HG03439 (cell line): ENCODE data around the gene OR2G3.

Experiments
- ATAC-seq: cut with Tn5 transposase; IDR thresholded peaks from one replicate; pipeline ENCODE4 v1.9.1; 2021; ENCODE audit warnings: mild to moderate bottlenecking, moderate library complexity; ENCODE audit not compliant: unreplicated experiment

The OR2G3 gene

DNA sequence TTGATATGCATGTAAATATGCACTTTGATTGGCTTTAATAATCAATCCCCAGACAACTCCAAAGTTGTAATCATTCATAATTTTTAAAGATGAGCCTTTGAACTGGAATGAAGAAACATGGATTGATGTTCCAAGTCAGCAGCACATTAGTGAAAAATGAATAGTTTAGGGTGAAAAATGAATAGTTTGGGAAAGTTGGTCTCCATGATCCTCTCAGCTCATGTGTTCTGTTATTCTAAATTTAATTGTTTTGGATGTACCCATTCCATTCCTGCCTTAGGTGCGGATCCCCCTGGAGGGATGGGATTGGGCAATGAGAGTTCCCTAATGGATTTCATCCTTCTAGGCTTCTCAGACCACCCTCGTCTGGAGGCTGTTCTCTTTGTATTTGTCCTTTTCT, at the start of gene OR2G3:
TSS of gene OR2G3 (plus strand) at position 301 of the 400 bp plus-strand sequence. CDS start at position 301, 0 bp downstream.
- no peak for ATAC-seq

DNA sequence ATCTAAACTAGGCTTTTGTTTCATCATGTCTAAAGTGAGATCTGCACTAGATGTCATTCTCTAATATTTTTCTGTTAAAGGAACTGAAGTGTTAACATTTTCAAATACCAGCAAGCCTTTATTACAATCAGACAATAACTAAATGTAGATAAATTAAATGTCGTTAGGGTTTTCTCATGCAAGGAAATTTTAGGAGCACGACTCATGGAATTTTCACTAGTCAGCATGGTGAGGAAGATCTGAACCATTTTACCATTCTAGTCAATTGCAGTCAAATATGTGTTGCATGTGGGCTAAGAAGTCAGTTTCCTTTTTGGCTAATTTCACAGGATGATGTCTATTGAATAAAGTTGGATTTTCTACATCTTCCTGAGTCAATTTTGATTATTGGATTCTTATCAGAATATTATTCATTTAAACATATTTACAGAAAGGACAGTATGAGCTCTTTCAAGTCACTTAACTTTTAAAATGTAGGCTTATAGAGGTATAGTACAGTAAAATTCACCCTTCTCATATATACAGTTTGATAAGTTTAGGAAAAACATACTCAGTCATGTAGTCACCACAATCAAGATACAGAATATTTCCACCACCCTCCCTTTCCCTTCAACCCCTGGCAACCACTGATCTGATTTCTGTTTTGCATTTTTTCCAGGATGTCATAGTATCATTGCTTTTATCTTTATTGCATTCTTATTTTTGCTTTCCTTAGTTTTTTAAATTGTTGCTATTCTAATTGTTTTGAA, 47.3 kb upstream of the OR2G3 start:
- ATAC-seq, result no peak

DNA sequence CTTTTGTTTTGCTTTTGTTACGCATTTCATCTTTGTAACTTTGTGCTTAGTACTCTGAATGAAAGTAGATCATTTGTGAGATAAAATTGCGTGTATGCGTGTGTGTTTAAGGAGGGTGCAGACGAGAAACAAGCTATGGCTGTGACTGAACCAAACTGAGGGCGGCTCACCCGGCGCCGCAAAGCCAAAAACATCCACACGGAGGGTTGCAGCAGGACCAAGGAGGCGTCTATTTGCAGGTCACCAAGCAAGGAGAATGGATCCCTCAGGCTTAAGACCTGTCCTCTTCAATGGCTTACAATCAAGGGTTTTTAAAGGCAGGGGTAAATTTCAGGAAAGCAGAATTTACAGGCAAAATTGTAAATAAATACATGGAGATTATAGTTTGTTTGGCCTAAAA, 43.7 kb upstream of the OR2G3 start:
- no peak for ATAC-seq

DNA sequence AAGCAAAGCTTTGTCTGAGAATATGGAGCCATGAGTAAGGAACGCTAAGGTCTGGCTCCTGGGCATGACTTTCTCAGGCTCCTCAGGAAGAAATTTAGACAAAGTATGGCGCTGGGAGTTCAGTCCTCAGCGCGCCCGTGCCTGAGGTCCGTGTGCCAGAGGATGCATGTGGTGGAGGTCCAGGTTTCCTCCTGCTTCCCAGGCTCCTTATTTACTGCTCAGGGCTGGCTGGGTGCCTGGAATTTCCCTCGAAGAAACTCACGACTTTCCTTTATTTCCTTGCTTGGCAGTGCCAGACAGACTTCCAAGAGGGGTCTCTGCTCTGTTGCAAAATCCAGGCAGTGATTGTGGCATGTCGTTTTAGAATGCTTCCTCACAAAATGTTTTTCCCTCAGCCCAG, 43.2 kb upstream of the OR2G3 start:
- ATAC-seq, result no peak

DNA sequence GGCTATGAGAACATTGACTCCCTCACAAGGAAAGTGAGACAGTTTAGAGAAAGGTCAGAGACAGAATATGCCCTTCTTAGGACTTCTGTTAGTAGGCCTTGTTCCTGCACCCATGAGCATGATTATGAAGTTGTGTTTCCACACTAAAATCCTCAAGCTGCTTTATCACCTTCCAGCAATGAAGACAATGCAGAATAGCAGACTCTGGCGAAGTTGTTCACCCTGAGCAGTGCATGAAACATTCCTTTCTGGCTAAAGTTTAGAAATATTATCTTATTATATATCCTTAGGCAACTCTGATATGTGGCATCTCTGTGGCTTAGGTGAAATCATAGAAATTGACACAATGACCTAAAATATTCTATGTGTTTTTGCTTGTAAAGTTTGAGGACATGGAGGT, 31.1 kb upstream of the OR2G3 start:
- ATAC-seq, result no peak

DNA sequence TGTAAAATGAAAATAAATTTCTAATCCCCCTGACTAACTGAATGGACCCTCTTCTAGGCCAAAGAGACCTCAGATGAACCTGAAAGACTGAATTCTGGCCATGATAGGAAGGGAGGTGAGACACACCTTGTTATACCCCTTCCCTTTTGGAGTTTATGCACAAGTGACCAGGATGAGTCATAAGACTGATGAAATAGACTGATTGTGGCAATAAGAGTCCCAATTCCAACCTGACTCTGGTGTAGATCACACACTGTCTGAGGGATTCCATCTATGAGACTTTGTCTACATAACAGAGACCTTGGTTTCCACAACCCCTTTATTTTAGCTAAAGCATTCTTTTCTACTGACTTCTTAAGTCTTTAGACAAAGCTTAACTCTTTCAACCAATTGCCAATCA, 30.7 kb upstream of the OR2G3 start:
- ATAC-seq, result no peak

DNA sequence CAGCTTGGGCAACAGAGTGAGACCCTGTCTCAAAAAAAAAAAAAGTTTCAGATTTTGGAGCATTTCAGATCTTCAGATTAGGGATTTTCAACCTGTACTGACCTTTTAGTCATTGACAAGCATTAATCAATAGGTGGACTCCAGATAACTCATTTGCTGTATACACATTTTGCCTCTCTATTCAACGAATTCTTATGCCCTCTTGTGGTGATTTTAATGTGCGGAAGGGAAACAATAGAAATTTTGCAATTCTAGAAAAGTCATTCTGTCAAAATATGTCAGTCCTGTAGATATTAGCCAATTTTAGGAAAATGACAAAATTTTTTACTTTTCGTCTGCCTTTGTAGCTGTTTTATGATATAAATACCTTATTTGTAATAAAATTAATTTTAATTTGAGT, 28.9 kb upstream of the OR2G3 start:
- ATAC-seq, result no peak

DNA sequence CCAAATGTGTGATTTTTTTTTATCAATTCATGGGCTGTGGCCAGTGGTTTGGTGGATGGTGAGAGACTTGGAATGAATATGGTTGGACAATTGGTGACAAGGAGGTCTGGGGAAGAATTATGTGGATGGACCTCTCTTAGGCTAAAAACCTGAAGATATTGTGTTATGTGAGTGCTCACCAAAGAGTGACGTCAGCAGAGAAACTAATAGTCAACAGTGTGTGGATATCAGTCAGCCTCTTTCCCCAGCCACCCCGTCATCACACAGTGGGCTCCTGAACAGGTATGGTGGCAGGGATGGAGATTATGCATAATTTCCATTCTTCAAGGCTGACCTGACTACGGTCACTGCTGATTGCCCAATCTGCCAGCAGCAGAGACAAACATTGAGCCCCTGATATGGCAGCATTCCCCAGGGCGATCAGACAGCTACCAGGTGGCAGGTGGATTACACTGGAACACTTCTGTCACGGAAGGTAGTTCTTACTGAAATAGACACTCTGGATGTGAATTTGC, 26.4 kb upstream of the OR2G3 start:
- no peak for ATAC-seq

DNA sequence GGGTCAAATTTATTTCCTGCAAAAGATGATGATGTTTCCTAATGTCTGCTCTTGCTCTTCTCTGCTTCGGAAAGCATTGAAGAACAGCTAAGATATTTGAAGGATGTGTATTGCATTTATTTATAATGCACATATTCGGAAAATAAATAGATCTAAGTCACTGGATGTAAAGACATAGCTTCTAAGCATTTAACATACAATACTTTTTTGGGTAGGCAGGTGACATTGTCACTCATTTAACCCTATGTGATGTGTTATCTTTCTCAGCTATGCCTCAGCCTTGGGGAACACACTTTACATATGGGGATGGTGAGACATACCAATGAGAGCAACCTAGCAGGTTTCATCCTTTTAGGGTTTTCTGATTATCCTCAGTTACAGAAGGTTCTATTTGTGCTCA, 17.3 kb upstream of the OR2G3 start, which contains the start of gene OR2G2:
TSS of gene OR2G2 (plus strand) at position 301 of the 400 bp plus-strand sequence. CDS start at position 301, 0 bp downstream.
- ATAC-seq, result no peak

DNA sequence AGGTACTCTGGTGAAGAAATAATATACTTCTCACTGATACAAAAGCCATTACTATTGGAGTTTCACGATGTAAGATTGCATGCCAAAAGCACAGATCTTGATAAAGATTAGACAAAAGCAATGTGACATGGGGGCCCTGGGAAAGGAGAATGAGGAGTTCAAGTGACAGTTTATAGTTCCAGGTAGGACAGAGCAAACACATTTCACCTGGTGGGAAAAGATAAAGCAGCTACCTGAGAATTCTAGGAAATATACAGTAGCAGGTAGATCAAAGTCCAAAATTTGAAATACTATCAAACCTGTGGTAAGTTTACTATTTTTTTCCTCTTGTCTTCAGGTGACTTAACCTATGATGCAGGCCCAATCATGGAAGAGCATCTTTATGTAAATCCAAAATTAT, 8.0 kb downstream of the OR2G3 start:
- ATAC-seq, result no peak

DNA sequence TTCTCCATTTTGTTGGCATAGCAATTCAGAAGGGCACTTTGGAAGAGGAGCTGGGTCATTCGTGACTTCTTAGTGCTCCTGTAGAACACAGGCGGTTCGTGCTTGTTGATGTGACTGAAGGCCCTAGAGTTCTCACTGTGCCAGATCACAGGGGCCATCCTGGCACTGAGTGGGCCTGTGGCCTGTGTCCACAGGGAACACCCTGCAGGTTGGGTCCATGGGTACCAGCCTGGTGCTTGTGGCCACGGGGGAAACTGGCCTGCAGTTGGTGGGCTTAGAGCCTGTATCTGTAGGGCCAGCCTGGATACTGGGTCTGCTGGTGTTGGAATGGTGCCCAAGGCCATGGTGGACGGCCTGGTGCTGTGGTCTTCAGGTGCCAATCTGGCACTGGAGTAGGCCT, 9.2 kb downstream of the OR2G3 start:
- no peak for ATAC-seq

DNA sequence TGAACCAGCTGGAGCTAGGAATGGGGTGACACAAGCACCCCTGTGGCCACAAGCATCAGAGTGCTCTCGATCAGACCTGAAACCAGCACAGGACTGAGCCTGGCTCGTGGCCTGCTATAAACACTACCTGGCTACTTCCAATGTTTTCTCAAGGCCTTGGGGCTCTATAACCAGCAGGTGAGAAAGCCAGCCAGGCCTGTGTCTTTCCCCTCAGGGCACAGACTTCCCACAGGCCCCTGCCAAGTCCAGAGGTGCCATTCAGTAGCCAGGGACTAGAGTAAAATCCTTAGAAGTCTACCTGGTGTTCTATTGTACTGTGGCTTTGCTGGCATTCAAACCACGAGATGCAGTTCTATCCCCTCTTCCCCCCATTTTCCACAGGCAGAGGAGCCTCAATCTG, 22.6 kb downstream of the OR2G3 start:
- no peak for ATAC-seq

DNA sequence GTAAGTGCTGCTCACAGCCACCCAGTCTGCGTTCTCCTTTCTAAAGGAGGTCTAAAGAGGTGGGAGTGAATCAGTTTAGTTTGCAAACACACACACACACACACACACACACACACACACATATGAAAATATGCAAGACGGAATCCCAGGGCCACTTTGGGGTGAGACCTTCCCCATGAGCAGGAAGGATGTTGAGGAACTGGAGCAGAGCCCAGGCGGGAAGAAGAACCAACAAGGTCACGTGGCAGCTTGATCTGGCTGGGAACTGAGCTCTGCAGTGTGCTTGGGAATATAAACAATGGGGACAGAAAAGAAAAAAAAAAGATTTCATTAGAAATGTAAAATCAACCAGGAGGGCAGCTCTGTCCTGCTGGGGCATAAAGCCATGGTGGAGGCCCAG, 32.6 kb downstream of the OR2G3 start:
- ATAC-seq, result no peak

DNA sequence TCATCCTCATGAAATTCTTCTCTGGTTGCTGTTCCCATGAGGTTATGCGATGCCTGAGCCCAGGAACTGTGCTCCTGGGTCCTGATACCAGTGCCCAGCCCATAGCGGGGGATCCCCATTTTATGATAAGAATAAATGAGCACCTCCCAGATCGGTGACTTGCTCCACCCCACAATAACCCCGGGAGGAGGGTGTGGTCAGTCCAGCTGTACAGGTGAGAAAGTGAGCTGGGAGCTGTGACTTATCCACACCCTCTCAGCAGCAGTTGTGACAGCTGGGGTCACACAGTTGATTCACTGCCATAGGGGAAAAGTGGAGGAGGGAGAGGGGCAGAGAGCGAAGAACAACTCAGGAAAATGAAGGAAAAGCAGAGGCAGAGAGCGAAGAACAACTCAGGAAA, 33.4 kb downstream of the OR2G3 start:
- no peak for ATAC-seq

DNA sequence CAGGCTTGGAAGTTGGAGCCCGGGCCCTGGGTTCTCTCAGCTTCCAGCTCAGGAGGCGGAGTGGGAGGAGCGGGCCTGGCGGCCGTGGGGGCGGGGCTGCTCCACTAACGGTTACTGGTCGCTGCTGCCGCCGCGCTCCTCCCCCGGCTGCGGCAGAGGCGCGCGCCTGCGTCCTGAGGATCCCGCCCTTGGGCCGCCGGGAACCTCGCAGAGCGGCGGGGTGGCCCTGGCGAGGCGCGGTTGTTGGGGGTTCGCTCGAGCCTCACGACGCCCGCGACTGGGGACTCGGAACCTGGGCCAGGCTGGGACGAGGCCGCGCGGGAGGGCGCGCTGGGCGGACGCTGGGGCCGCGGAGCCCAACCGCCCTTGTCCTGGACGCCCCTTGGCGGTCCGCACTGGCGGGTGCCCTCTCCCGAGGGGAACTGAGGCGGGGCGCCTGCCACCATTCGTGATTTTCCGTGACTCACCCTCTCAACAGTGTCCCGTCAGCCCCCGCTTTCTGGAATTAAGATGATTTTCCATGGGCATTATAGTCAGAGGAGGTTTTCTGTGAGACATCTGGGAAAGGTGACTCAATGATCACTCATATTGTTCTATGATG, 34.1 kb downstream of the OR2G3 start:
- ATAC-seq, result no peak

DNA sequence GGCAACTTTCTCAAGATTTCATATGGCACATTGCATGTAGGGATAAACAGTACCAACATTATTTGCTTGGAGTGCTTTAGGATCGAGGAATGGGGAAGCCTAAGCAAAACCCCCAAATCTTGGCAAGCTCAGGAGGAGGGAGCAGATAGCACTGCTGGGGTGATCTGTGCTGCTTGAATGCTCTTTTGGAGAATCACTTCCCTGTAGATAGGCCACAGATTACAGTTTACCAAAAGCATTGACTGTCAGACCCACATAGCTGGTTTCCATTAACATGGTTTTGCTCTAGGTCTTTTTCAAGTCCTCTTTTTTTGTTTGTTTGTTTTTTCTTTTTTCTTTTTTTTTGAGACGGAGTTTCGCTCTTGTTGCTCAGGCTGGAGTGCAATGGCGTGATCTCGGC, 37.4 kb downstream of the OR2G3 start:
- ATAC-seq, result no peak

DNA sequence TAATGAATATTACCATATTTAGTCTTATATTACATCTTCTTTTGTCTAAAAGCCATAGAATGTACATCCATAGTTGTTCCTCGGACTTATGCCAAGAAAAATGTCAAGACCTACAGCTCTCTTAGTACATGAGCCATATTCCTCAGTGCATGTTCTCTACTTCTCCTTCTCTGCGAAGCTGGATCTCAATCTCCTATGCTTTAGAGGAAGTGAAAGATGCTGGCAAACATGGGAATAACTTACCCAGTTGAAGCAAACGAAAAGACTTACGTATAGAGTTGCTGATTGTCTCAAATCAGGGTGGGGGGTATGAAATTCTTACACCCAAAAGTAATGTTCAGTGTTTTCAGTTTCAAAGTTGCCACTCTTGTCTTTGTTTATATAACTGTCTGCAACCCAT, 41.5 kb downstream of the OR2G3 start:
- no peak for ATAC-seq

DNA sequence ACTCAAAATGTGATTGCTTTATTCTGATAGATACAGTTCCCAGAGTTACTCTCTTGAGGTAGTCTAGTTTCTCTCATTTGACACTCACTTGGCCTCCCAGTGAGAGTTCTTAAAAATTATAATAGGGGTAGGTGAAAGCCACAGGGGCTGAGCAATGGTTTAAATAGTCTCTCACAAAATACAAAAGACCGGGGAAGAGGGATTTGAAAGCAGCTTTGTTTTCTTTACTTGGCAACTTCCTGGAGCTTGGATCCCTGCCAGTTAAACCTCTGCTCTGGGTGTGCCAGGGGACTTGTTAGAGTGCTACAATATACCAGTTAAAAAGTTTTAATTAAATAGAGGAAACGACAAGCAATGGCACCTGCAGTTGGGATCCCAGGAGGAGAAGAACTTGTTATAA, 42.5 kb downstream of the OR2G3 start:
- no peak for ATAC-seq

DNA sequence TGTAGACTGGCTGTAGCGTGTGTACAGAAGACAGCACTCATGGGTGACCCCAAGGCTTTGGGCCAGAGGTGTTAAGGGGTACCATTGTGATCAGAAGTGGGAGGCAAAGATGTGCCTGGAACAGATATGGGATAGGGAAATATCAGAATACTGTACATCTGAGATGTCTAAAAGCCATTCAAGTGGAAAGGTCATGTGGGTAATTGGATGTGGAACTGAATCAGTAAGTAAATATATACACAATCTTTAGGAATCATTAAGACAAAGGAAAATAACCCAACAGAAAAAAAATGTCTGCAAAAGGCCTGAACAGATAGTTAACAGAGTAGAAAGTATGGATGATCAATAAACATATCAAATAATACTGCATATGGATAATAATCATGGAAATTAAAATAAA, 47.7 kb downstream of the OR2G3 start:
- no peak for ATAC-seq
